H9 (cell line): ENCODE data around the gene FGD6. TPM values are rescaled to one million over a fixed set of nuclear protein-coding genes. Genes with fewer than 3 reads are reported as not detected.

Experiments
- DNase-seq: peaks from one replicate; pipeline ENCODE4 v3.0.0-alpha.2; 2017
- H2AFZ ChIP-seq: one replicate; pipeline ENCODE4 v1.6.1; 2013; ENCODE audit warnings: mild to moderate bottlenecking, low read length, control low read depth, moderate library complexity
- H2AK5ac ChIP-seq: 2 replicates; pipeline ENCODE4 v1.6.1; 2013; ENCODE audit warnings: low read length, control low read depth, mixed read lengths; ENCODE audit not compliant: insufficient read length
- H2BK120ac ChIP-seq: one replicate; pipeline ENCODE4 v1.6.1; 2013; ENCODE audit warnings: low read depth, mild to moderate bottlenecking, low read length, control low read depth, inconsistent platforms; ENCODE audit not compliant: poor library complexity, severe bottlenecking
- H2BK12ac ChIP-seq: 2 replicates; pipeline ENCODE4 v1.6.1; 2013; ENCODE audit warnings: low read length, control low read depth, mixed read lengths, low read depth; ENCODE audit not compliant: insufficient read length
- H2BK15ac ChIP-seq: 2 replicates; pipeline ENCODE4 v1.6.1; 2013; ENCODE audit warnings: low read depth, low read length, control low read depth
- H2BK20ac ChIP-seq: one replicate; pipeline ENCODE4 v1.6.1; 2013; ENCODE audit warnings: low read depth, mild to moderate bottlenecking, low read length, control low read depth, inconsistent platforms; ENCODE audit not compliant: poor library complexity, severe bottlenecking
- H2BK5ac ChIP-seq: 2 replicates; pipeline ENCODE4 v1.6.1; 2013; ENCODE audit warnings: low read length, control low read depth, mixed read lengths; ENCODE audit not compliant: insufficient read length
- H3K14ac ChIP-seq: 2 replicates; pipeline ENCODE4 v1.6.1; 2013; ENCODE audit warnings: low read length, control low read depth; ENCODE audit not compliant: insufficient read depth
- H3K18ac ChIP-seq: 2 replicates; pipeline ENCODE4 v1.6.1; 2013; ENCODE audit warnings: low read depth, mild to moderate bottlenecking, mixed read lengths, low read length, control low read depth; ENCODE audit not compliant: insufficient read length
- H3K23ac ChIP-seq: 2 replicates; pipeline ENCODE4 v1.6.1; 2013; ENCODE audit warnings: low read length, control low read depth, mixed read lengths, low read depth; ENCODE audit not compliant: insufficient read length
- H3K23me2 ChIP-seq: 2 replicates; pipeline ENCODE4 v1.6.1; 2013; ENCODE audit warnings: low read depth, mild to moderate bottlenecking, mixed read lengths, low read length, control low read depth; ENCODE audit not compliant: insufficient read length, poor library complexity, severe bottlenecking
- H3K27ac ChIP-seq: 2 replicates; pipeline ENCODE4 v1.5.1; 2013; ENCODE audit warnings: low read length, control low read depth, mixed read lengths, low read depth; ENCODE audit not compliant: insufficient read length
- H3K27me3 ChIP-seq: 2 replicates; pipeline ENCODE4 v1.6.1; 2013; ENCODE audit warnings: low read length, control low read depth, inconsistent platforms; ENCODE audit not compliant: insufficient read depth
- H3K4ac ChIP-seq: 2 replicates; pipeline ENCODE4 v1.6.1; 2013; ENCODE audit warnings: low read depth, mild to moderate bottlenecking, control low read depth, inconsistent platforms, low read length, moderate library complexity
- H3K4me1 ChIP-seq: 2 replicates; pipeline ENCODE4 v1.6.1; 2013; ENCODE audit warnings: low read length, control low read depth, inconsistent platforms; ENCODE audit not compliant: insufficient read depth
- H3K4me2 ChIP-seq: 2 replicates; pipeline ENCODE4 v1.6.1; 2013; ENCODE audit warnings: low read length, control low read depth, mixed read lengths; ENCODE audit not compliant: insufficient read length, insufficient read depth
- H3K56ac ChIP-seq: 2 replicates; pipeline ENCODE4 v1.6.1; 2013; ENCODE audit warnings: low read depth, mild to moderate bottlenecking, mixed read lengths, low read length, control low read depth; ENCODE audit not compliant: insufficient read length
- H3K79me1 ChIP-seq: 2 replicates; pipeline ENCODE4 v1.6.1; 2013; ENCODE audit warnings: low read depth, mild to moderate bottlenecking, moderate library complexity, low read length, control low read depth, inconsistent platforms; ENCODE audit not compliant: insufficient read depth, poor library complexity, severe bottlenecking
- H3K79me2 ChIP-seq: 2 replicates; pipeline ENCODE4 v1.6.1; 2013; ENCODE audit warnings: low read length, control low read depth, inconsistent platforms; ENCODE audit not compliant: insufficient read depth
- H3K9ac ChIP-seq: 2 replicates; pipeline ENCODE4 v1.6.1; 2013; ENCODE audit warnings: low read length, control low read depth, mixed read lengths; ENCODE audit not compliant: insufficient read length; ENCODE audit errors: extremely low read depth
- H3K9me3 ChIP-seq: one replicate; pipeline ENCODE4 v1.6.1; 2013; ENCODE audit warnings: low read depth, low read length, inconsistent platforms; ENCODE audit not compliant: control insufficient read depth
- H3T11ph ChIP-seq: one replicate; pipeline ENCODE4 v1.6.1; 2013; ENCODE audit warnings: mild to moderate bottlenecking, low read length, control low read depth, inconsistent platforms
- H4K20me1 ChIP-seq: one replicate; pipeline ENCODE4 v1.6.1; 2013; ENCODE audit not compliant: control insufficient read depth, insufficient read length, insufficient read depth
- H4K5ac ChIP-seq: 2 replicates; pipeline ENCODE4 v1.6.1; 2013; ENCODE audit warnings: low read depth, mild to moderate bottlenecking, mixed read lengths, low read length, control low read depth; ENCODE audit not compliant: insufficient read length
- H4K8ac ChIP-seq: replicated peaks from 2 replicates; pipeline ENCODE4 v1.6.1; 2013; ENCODE audit warnings: low read length, control low read depth, mixed read lengths, low read depth; ENCODE audit not compliant: insufficient read length
- H4K91ac ChIP-seq: 2 replicates; pipeline ENCODE4 v1.6.1; 2013; ENCODE audit warnings: low read depth, mild to moderate bottlenecking, moderate library complexity, mixed read lengths, low read length, control low read depth; ENCODE audit not compliant: insufficient read length
- H3K27ac Mint-ChIP-seq, 3 experiments: 2 replicates in 2 of 3; 3 replicates in 1 of 3; pipeline ENCODE4 v1.8.0; 2020 to 2021; ENCODE audit warnings: mixed read lengths in 3 of 3, mild to moderate bottlenecking in 1 of 3, moderate library complexity in 1 of 3
- H3K27me3 Mint-ChIP-seq: 2 replicates; pipeline ENCODE4 v1.8.0; 2021; ENCODE audit warnings: low read depth, mild to moderate bottlenecking, moderate library complexity, mixed read lengths
- H3K36me3 Mint-ChIP-seq, 3 experiments: 2 replicates in 2 of 3; 3 replicates in 1 of 3; pipeline ENCODE4 v1.8.0; 2020 to 2021; ENCODE audit warnings: low read depth in 3 of 3, mixed read lengths in 3 of 3; ENCODE audit not compliant: insufficient read depth in 1 of 3
- H3K4me1 Mint-ChIP-seq, 2 experiments: 2 replicates each; pipeline ENCODE4 v1.8.0; 2020; ENCODE audit warnings: mixed read lengths in 2 of 2
- H3K4me3 Mint-ChIP-seq, 2 experiments: 2 replicates in 1 of 2; 3 replicates in 1 of 2; pipeline ENCODE4 v1.8.0; 2020 to 2021; ENCODE audit warnings: mild to moderate bottlenecking in 2 of 2, mixed read lengths in 2 of 2, moderate library complexity in 1 of 2
- H3K9me3 Mint-ChIP-seq, 2 experiments: 2 replicates in 1 of 2; 3 replicates in 1 of 2; pipeline ENCODE4 v1.8.0; 2020; ENCODE audit warnings: mild to moderate bottlenecking in 2 of 2, mixed read lengths in 2 of 2, moderate library complexity in 1 of 2
- WGBS: extraction: QIAGEN DNeasy Blood & Tissue Kit; methylation state at CpG from one replicate; pipeline ENCODE4 v1.1.7; 2013; ENCODE audit warnings: missing lambda C conversion rate, low lambda C conversion rate, mixed read lengths; ENCODE audit not compliant: insufficient read length; ENCODE audit errors: extremely low coverage; 5-methylcytosine and 5-hydroxymethylcytosine counted together
- total RNA-seq: library from RNA; stranded (reverse); gene quantifications from 2 replicates; pipeline ENCODE4 v1.2.1, GENCODE V29; 2021
- TF ChIP-seq, protein P1 (sequence below): fragments of 200-600 bp; sonication (generic); conservative IDR thresholded peaks from 3 replicates; pipeline ENCODE4 v1.8.0; 2021; ENCODE audit warnings: antibody characterized with exemption, mild to moderate bottlenecking

FGD6 gene
- total RNA-seq, 1 experiment from 2014 or later: 39.5 TPM

DNA sequence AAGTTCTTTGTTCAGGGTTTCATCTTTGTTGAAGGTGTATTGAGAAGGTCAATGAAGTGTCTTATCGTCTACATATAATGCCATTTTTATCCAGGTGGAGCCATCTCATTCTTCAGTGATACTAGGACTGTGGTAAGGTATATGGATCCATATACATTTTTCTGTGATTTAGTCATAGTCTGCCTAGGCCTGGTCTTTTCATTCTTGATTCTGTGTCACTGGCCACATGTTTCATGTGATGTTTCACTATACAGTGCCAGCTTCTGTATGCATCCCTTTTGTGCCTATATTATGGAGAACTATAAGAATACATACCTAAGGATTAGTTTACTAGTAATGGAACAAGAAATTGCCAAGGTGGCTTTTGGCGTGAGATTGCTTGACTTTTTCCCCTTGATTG is 40.9 kb upstream of the FGD6 start:
- no peaks in the 10 kb centered on the region; the same call in 1 of the 2 replicates for H3K79me2 ChIP-seq
- no peak overlapping the region for H2AK5ac ChIP-seq
- H3K4me2 ChIP-seq: no peak overlapping the region
- no peak overlapping the region for H3K27ac ChIP-seq
- no peak overlapping the region for H3K14ac ChIP-seq
- no peak overlapping the region for H3K23ac ChIP-seq
- H4K20me1 ChIP-seq: no peaks in the 10 kb centered on the region
- Mint-ChIP-seq H3K27ac (peak overlapping the region in 2 of 3 experiments; percentile 31 to 95; a peak in 3 of 7 replicates), H3K4me3 (no peak overlapping the region), H3K36me3 (peaks cover 23 to 45% (median 37%) of the 10 kb centered on the region in 3 experiments; a peak in 6 of 7 replicates), H3K4me1 (peaks cover 41% of the 10 kb centered on the region in 2 experiments), H3K27me3 (no peaks in the 10 kb centered on the region), H3K9me3 (no peaks in the 10 kb centered on the region)
- no peak overlapping the region for H3K9ac ChIP-seq
- no peak overlapping the region for H4K5ac ChIP-seq
- DNase-seq: no peak
- no peaks in the 10 kb centered on the region for H3K23me2 ChIP-seq
- H2AFZ ChIP-seq: no peak overlapping the region
- H2BK15ac ChIP-seq: no peak overlapping the region
- H2BK5ac ChIP-seq: no peak overlapping the region
- TF ChIP-seq, protein P1, sequence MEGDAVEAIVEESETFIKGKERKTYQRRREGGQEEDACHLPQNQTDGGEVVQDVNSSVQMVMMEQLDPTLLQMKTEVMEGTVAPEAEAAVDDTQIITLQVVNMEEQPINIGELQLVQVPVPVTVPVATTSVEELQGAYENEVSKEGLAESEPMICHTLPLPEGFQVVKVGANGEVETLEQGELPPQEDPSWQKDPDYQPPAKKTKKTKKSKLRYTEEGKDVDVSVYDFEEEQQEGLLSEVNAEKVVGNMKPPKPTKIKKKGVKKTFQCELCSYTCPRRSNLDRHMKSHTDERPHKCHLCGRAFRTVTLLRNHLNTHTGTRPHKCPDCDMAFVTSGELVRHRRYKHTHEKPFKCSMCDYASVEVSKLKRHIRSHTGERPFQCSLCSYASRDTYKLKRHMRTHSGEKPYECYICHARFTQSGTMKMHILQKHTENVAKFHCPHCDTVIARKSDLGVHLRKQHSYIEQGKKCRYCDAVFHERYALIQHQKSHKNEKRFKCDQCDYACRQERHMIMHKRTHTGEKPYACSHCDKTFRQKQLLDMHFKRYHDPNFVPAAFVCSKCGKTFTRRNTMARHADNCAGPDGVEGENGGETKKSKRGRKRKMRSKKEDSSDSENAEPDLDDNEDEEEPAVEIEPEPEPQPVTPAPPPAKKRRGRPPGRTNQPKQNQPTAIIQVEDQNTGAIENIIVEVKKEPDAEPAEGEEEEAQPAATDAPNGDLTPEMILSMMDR: no peak
- H4K91ac ChIP-seq: no peak overlapping the region
- H4K8ac ChIP-seq: no peak overlapping the region
- H2BK120ac ChIP-seq: no peak overlapping the region
- no CpG with 5 or more reads among the region's 2 CpGs for WGBS
- H3K9me3 ChIP-seq: no peaks in the 10 kb centered on the region
- H3K27me3 ChIP-seq: no peaks in the 10 kb centered on the region
- no peak overlapping the region for H2BK20ac ChIP-seq
- no peak overlapping the region for H3K4ac ChIP-seq
- H3K79me1 ChIP-seq: peaks cover 6% of the 10 kb centered on the region
- H3T11ph ChIP-seq: no peak overlapping the region
- no peak overlapping the region for H3K56ac ChIP-seq
- no peak overlapping the region for H3K18ac ChIP-seq
- no peak overlapping the region for H2BK12ac ChIP-seq
- no peaks in the 10 kb centered on the region; the same call in 1 of the 2 replicates for H3K4me1 ChIP-seq
